NT2/D1 (cell line): ENCODE measurements around the gene KIAA1191.

Experiments used
- DNase-seq: peaks from one replicate; pipeline ENCODE4 v3.0.0-alpha.2; 2011; ENCODE audit warnings: low read depth, low spot score
- H3K27me3 ChIP-seq: 2 replicates; pipeline ENCODE4 v1.6.0; 2011; ENCODE audit warnings: mild to moderate bottlenecking; ENCODE audit not compliant: insufficient read length, insufficient read depth
- H3K36me3 ChIP-seq: 2 replicates; pipeline ENCODE4 v1.6.1; 2011; ENCODE audit warnings: mild to moderate bottlenecking, low read length, mixed read lengths; ENCODE audit not compliant: insufficient read depth, insufficient read length
- H3K4me1 ChIP-seq: 2 replicates; pipeline ENCODE4 v1.5.1; 2011; ENCODE audit not compliant: insufficient read depth, insufficient read length
- H3K4me3 ChIP-seq: 2 replicates; pipeline ENCODE4 v1.5.1; 2011; ENCODE audit warnings: low read depth; ENCODE audit not compliant: insufficient read length
- H3K9ac ChIP-seq: 2 replicates; pipeline ENCODE4 v1.6.0; 2011; ENCODE audit warnings: low read depth; ENCODE audit not compliant: insufficient read length
- H3K9me3 ChIP-seq: 2 replicates; pipeline ENCODE4 v1.5.1; 2011; ENCODE audit warnings: mild to moderate bottlenecking, low read length; ENCODE audit not compliant: insufficient read depth
- SUZ12 ChIP-seq: IDR thresholded peaks from 2 replicates; pipeline ENCODE4 v1.6.1; 2011; ENCODE audit not compliant: insufficient read length, insufficient read depth; ENCODE audit errors: extremely low read depth
- YY1 ChIP-seq: IDR thresholded peaks from 2 replicates; pipeline ENCODE4 v1.6.1; 2011; ENCODE audit not compliant: insufficient read length, insufficient read depth
- ZNF274 ChIP-seq: IDR thresholded peaks from 2 replicates; pipeline ENCODE4 v1.6.1; 2011; ENCODE audit warnings: mild to moderate bottlenecking, low read depth, low read length

The KIAA1191 gene

DNA sequence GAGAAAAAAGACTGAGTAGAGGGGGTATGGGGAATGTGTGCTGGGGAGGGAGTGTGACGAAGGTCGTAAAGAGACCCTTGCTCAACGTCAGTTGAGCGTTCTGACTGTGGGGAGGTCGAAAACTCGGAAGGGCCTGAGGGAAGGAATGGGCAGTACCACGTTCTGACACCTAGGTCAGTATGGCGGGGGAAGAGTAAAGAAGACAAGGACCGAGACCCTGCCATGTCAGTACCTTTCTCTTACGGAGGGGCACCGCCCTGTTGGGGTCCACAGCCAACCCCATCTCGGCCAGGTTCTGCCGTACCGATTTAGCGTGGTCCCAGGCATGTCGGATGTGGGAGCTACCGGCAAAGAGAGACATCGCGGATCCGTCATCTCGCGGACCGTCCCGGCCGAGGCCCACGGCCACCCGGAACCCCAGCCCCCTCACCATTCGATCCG, 26.5 kb upstream of the KIAA1191 start:
- DNase-seq: no peak
- H3K9ac ChIP-seq: peak overlapping the region; percentile 90
- peaks cover 7% of the 10 kb centered on the region for H3K4me1 ChIP-seq
- H3K9me3 ChIP-seq: no peaks in the 10 kb centered on the region
- H3K36me3 ChIP-seq: peaks cover 71% of the 10 kb centered on the region
- H3K4me3 ChIP-seq: peak overlapping the region; percentile 90
- TF ChIP-seq ZNF274 (no peak), YY1 (no peak), SUZ12 (no peak)
- no peaks in the 10 kb centered on the region for H3K27me3 ChIP-seq

DNA sequence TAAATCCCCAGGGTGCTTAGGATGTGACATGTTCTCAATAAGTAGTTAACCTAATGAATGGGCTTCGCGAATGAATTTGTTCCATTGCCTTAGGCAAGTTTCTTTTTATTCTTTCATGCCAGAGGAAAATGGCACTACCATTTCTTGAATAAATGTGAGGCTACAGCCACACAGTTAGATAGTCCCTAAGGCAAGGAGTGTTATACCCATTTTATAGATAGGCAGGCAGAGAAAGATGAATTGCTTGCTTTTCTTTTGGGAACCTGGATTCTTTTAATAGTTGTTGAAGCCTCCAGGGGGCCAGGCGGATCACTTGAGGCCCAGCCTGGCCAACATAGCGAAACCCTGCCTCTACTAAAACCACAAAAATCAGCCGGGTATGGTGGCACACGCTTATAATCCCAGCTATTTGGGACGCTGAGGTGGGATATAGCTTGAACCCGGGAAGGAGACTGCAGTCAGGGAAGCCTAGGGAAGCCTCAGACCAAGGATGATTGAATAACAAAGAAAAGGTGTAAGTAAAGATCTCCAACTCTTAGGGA, 25.9 kb upstream of the KIAA1191 start:
- peak overlapping the region; percentile 90 for H3K4me3 ChIP-seq
- no peaks in the 10 kb centered on the region for H3K27me3 ChIP-seq
- TF ChIP-seq ZNF274 (no peak), SUZ12 (no peak), YY1 (no peak)
- H3K36me3 ChIP-seq: peaks cover 71% of the 10 kb centered on the region
- no peak for DNase-seq
- H3K4me1 ChIP-seq: peaks cover 7% of the 10 kb centered on the region
- H3K9ac ChIP-seq: peak overlapping the region; percentile 90
- no peaks in the 10 kb centered on the region for H3K9me3 ChIP-seq

GRCh38 chr5:176386491-176386890, 24.9 kb upstream of the KIAA1191 start:
- H3K9ac ChIP-seq: no peak overlapping the region
- TF ChIP-seq ZNF274: no peak
- TF ChIP-seq SUZ12: no peak
- no peak for TF ChIP-seq YY1
- H3K27me3 ChIP-seq: no peaks in the 10 kb centered on the region
- peaks cover 7% of the 10 kb centered on the region for H3K4me1 ChIP-seq
- DNase-seq: no peak
- H3K9me3 ChIP-seq: no peaks in the 10 kb centered on the region
- no peak overlapping the region for H3K4me3 ChIP-seq
- H3K36me3 ChIP-seq: peaks cover 71% of the 10 kb centered on the region

DNA sequence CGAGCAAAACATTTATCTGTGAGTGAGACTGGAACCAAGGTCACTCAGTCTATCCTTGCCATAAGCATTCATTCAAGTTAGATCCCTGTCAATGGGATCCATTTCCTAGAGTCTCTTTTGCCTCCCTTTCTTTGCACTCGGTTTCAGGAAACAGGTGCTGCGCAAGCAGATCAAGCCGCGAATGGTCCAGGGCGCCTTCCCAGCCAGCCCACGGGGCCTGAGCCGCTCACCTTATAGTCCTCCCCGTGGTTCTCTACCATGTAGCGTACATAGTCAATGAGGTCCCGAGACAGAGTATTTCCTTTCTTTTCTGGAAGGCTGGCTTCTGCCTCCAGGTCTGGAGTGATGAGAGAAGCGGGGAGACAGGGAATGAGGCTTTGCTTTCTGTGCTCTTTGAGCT, 23.4 kb upstream of the KIAA1191 start:
- TF ChIP-seq SUZ12: no peak
- no peak for TF ChIP-seq YY1
- TF ChIP-seq ZNF274: no peak
- no peak for DNase-seq
- no peaks in the 10 kb centered on the region for H3K27me3 ChIP-seq
- H3K9me3 ChIP-seq: no peaks in the 10 kb centered on the region
- no peak overlapping the region for H3K4me3 ChIP-seq
- no peak overlapping the region for H3K9ac ChIP-seq
- H3K36me3 ChIP-seq: peaks cover 66% of the 10 kb centered on the region
- H3K4me1 ChIP-seq: peaks cover 7% of the 10 kb centered on the region

DNA sequence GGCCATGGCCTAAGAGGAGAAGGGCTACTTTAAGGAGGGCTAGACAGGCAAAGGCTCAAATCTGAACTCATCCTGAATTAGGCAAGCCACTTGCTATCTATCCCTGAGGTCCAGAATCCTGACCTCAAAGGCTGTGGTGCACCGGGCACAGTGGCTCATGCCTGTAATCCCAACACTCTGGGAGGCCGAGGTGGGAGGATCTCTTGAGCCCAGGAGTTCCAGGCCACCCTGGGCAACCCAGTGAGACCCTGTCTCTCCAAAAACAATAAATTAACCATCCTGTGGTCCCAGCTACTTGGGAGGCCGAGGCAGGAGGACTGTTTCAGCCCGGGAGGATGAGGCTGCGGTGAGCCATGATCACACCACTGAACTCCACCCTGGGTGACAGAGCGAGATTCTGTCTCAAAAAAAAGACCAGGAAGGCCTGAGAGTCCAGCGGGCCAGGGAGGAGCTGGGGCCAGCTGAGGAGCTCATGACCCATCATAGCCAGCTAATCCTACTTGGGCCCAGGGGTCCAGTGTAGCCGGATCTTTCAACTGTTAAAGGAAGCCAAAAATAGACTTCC, 22.9 kb upstream of the KIAA1191 start:
- H3K4me3 ChIP-seq: no peak overlapping the region
- H3K27me3 ChIP-seq: no peaks in the 10 kb centered on the region
- H3K9ac ChIP-seq: no peak overlapping the region
- no peak for TF ChIP-seq ZNF274
- no peak for TF ChIP-seq SUZ12
- TF ChIP-seq YY1: no peak
- H3K36me3 ChIP-seq: peaks cover 66% of the 10 kb centered on the region
- DNase-seq: no peak
- peaks cover 7% of the 10 kb centered on the region for H3K4me1 ChIP-seq
- no peaks in the 10 kb centered on the region for H3K9me3 ChIP-seq

DNA sequence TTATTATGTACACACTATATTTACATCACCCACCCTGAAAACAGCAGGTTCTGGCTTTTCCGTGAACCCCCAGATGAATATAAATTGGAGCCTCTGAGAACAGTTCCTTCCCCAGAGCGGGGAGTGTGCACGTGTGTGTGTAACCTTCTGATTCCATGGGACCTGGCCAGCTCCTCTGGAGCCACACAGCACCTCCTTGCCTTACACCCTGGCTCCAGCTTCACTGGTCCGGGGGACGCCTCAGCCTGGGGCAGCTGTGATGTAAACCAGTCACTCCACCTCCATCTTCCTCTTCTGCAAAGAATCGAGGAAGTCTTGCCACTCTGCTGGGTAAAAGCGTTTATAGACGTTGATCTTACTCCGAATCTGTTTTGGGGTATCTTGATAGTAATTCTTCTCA, 22.4 kb upstream of the KIAA1191 start:
- Histone ChIP-seq H3K9ac (no peak overlapping the region), H3K27me3 (no peaks in the 10 kb centered on the region), H3K36me3 (peaks cover 66% of the 10 kb centered on the region), H3K4me1 (peaks cover 7% of the 10 kb centered on the region), H3K4me3 (no peak overlapping the region), H3K9me3 (no peaks in the 10 kb centered on the region)
- no peak for DNase-seq
- no peak for TF ChIP-seq YY1
- no peak for TF ChIP-seq SUZ12
- TF ChIP-seq ZNF274: no peak

DNA sequence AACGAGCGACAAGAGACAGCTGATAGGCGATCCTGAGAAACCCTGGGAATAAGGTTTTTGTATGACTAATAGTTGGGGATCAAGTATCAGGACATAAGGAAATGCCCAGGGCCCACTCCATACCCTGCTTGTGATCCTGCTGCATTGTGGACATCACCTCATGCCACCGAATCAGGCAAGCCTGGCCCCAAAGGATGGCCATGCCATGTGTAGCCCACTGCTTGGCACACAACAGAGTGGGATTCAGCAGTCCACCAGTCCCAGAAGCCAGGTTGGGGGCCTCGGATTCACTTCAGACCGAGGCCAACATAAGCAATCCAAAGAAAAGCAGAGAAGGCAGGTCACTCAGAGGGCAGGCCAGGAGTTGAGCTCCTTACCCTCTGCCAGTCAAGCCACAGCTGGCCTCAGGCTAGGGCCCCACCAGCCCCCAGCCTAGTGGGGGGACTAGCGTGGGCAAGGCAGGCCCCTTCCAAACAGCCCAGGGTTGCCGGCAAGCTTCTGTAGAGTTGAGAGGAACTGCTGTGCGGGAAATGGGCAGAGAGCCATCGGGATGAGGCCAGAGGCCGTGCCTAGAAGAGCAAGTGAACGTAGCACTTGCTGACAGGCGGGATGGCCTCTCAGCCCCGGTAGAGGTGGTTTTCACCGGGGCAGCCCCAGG, 21.8 kb upstream of the KIAA1191 start:
- Histone ChIP-seq H3K27me3 (no peaks in the 10 kb centered on the region), H3K36me3 (peaks cover 66% of the 10 kb centered on the region), H3K4me3 (no peak overlapping the region), H3K9ac (no peak overlapping the region), H3K9me3 (no peaks in the 10 kb centered on the region), H3K4me1 (peaks cover 7% of the 10 kb centered on the region)
- no peak for DNase-seq
- no peak for TF ChIP-seq SUZ12
- TF ChIP-seq YY1: no peak
- TF ChIP-seq ZNF274: no peak
